BJ (cell line): ENCODE data around the gene PHF14. TPM values are rescaled to one million over a fixed set of nuclear protein-coding genes. Genes with fewer than 3 reads are reported as not detected.

ENCODE experiments used
- CTCF ChIA-PET: fragments of 350-600 bp; formaldehyde crosslinking; extraction: SDS; loops from one replicate; lab custom pipeline; 2021; ENCODE audit warnings: antibody characterized with exemption, inconsistent platforms; lab: Yijun Ruan, JAX
- POLR2A ChIA-PET: fragments of 300-600 bp; sonication (Branson Sonifier 250); formaldehyde crosslinking; extraction: SDS; loops from one replicate; lab custom pipeline; 2021; ENCODE audit warnings: antibody characterized with exemption; lab: Charles Lee
- DNase-seq: peaks from one replicate; pipeline ENCODE4 v3.0.0-alpha.2; 2011; ENCODE audit warnings: low read depth
- H3K27me3 ChIP-seq: 2 replicates; pipeline ENCODE4 v1.6.0; 2011; ENCODE audit warnings: low read length; ENCODE audit not compliant: control insufficient read depth, insufficient read depth
- H3K36me3 ChIP-seq: 2 replicates; pipeline ENCODE4 v1.5.1; 2011; ENCODE audit warnings: low read length; ENCODE audit not compliant: control insufficient read depth, insufficient read depth
- H3K4me3 ChIP-seq: 2 replicates; pipeline ENCODE4 v1.5.1; 2011; ENCODE audit warnings: low read depth, mild to moderate bottlenecking, control low read depth, low read length
- polyA plus RNA-seq: library from polyadenylated mRNA; depleted of rRNA; stranded (reverse); fragments of >200 nt; gene quantifications from 2 replicates; pipeline ENCODE4 v1.2.3, GENCODE V29; 2011
- TF ChIP-seq, protein P1 (sequence below): IDR thresholded peaks from 2 replicates; pipeline ENCODE4 v1.5.1; 2011; ENCODE audit warnings: low read depth, mild to moderate bottlenecking, control low read depth, inconsistent platforms, low read length, moderate library complexity; ENCODE audit not compliant: insufficient read depth

The PHF14 gene
- polyA plus RNA-seq, 1 experiment, result 6.5 TPM

DNA sequence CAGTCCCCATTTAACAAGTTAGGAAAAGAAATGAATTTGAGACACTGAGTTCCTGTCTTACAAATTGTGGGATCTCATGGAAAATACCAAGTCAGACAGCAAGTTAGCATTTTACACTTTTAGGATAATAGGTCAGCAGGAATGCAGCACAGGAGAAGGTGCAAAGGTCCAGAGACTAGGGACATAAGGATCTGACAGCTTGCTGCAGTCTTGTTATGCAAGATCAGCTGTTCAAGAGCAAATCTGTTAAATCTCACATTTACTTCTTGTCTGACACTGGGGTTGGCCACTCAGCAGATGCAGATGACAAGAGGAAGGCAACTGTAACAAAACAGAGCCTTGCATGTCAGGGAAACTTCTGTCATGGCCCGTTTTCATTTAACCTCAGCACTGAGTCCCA, 239.6 kb downstream of the PHF14 start:
- Histone ChIP-seq H3K27me3 (peaks cover 3% of the 10 kb centered on the region; the same call in 1 of the 2 replicates), H3K4me3 (no peak overlapping the region), H3K36me3 (no peaks in the 10 kb centered on the region)
- POLR2A ChIA-PET, result no interaction called here
- CTCF ChIA-PET, result interaction anchor here (0.9 to 1.3 kb wide), 2 partner anchors 8 to 15 kb away, joined by 3 read pairs; no protein-coding TSS in a partner anchor
- TF ChIP-seq, protein P1, sequence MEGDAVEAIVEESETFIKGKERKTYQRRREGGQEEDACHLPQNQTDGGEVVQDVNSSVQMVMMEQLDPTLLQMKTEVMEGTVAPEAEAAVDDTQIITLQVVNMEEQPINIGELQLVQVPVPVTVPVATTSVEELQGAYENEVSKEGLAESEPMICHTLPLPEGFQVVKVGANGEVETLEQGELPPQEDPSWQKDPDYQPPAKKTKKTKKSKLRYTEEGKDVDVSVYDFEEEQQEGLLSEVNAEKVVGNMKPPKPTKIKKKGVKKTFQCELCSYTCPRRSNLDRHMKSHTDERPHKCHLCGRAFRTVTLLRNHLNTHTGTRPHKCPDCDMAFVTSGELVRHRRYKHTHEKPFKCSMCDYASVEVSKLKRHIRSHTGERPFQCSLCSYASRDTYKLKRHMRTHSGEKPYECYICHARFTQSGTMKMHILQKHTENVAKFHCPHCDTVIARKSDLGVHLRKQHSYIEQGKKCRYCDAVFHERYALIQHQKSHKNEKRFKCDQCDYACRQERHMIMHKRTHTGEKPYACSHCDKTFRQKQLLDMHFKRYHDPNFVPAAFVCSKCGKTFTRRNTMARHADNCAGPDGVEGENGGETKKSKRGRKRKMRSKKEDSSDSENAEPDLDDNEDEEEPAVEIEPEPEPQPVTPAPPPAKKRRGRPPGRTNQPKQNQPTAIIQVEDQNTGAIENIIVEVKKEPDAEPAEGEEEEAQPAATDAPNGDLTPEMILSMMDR, result no peak
- no peak for DNase-seq

DNA sequence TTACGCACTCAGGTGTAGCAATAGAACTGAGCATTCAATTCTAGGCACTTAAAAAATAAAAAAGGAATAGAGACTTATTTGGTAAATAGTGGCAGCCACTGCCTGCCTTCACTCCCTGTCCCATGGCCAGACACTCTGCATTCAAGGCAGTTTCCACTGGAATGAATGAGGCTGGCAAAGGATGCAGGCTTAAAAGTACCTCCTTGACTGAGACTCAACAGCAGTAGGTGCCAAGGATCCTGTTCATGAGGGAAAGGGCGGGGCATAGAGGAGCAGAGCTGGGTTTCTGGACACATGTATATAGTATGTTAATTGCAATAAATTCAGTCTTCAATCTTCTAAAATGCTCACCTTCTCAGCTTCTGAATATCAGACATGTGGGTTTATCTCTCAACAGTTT, 242.6 kb downstream of the PHF14 start:
- no peak overlapping the region for H3K4me3 ChIP-seq
- DNase-seq, result no peak
- POLR2A ChIA-PET, result no interaction called here
- no peaks in the 10 kb centered on the region for H3K36me3 ChIP-seq
- TF ChIP-seq, protein P1, result no peak
- peaks cover 3% of the 10 kb centered on the region; the same call in 1 of the 2 replicates for H3K27me3 ChIP-seq
- CTCF ChIA-PET, result interaction anchor here (0.7 to 1.8 kb wide), 4 partner anchors 10 to 468 kb away, joined by 3 to 4 read pairs (median 3); no protein-coding TSS in a partner anchor

DNA sequence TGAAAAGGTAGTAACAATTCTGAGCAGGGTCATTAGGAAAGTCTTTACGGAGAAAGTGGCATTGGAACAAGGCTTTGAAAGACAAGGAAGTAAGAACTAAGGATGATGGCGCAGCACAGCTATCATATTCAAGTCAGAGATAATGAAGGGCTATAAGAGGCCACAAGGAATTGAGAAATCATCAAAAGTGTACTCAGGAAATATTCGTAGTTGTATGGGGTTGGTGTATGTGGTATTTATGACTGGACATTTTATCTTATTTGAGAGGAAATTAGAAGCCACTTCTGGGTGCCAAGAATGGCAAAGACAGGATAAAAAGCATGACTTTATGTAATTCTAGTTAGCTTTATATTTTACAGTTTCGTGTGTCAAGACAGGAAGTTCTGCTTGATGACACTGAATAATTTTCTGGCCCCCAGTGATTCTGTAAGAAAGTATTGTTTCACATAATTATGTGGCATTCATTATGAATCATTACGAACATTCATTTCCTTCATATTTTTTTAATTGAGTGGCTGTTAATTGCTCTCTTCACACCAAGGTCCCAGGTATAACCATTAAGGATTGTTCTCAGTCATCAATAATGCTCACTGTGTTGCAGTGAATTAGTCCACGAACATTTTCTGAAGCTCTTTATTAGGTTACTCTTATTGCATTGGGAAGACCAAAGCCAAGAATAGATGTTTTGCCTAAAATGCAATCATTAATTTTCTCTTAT, 244.3 kb downstream of the PHF14 start:
- DNase-seq, result no peak
- TF ChIP-seq, protein P1, result no peak
- no peak overlapping the region for H3K4me3 ChIP-seq
- H3K27me3 ChIP-seq, result peaks cover 3% of the 10 kb centered on the region; the same call in 1 of the 2 replicates
- POLR2A ChIA-PET, result no interaction called here
- no peaks in the 10 kb centered on the region for H3K36me3 ChIP-seq
- CTCF ChIA-PET, result interaction anchor here (1.8 kb wide), 1 partner anchor 8 kb away, joined by 4 read pairs; no protein-coding TSS in a partner anchor
